HEK293 (cell line): Measurements from ENCODE around the gene EME2.

Experiments
- CTCF ChIA-PET: fragments of 350-600 bp; formaldehyde crosslinking; extraction: SDS; loops from one replicate; lab custom pipeline; 2021; ENCODE audit warnings: antibody characterized with exemption; lab: Yijun Ruan, JAX
- POLR2A ChIA-PET: fragments of 300-600 bp; formaldehyde crosslinking; extraction: SDS; loops from one replicate; lab custom pipeline; 2020; ENCODE audit warnings: antibody characterized with exemption, inconsistent platforms; lab: Yijun Ruan, JAX
- H3K27ac ChIP-seq: fragments of 200-500 bp; sonication (Bioruptor generic); 2 replicates; pipeline ENCODE4 v1.5.1; 2014; ENCODE audit warnings: low read depth, low read length, control low read depth, inconsistent platforms; ENCODE audit errors: extremely low read depth
- H3K36me3 ChIP-seq, 2 experiments: fragments of 200-500 bp in 1 of 2; sonication (Bioruptor generic) in 1 of 2; 1 replicate in 1 of 2; 2 replicates in 1 of 2; pipeline ENCODE4 v1.5.1; 2014 to 2017; ENCODE audit warnings: inconsistent platforms in 2 of 2, low read length in 2 of 2; ENCODE audit not compliant: control insufficient read depth in 2 of 2, insufficient read depth in 1 of 2
- H3K4me1 ChIP-seq: fragments of 200-500 bp; sonication (Bioruptor generic); 2 replicates; pipeline ENCODE4 v1.5.1; 2014; ENCODE audit warnings: mild to moderate bottlenecking, low read length, inconsistent platforms; ENCODE audit not compliant: control insufficient read depth, insufficient read depth
- H3K4me3 ChIP-seq: 2 replicates; pipeline ENCODE4 v1.5.1; 2011; ENCODE audit warnings: low read depth, mild to moderate bottlenecking, control low read depth, low read length, moderate library complexity
- H3K9me3 ChIP-seq: fragments of 200-500 bp; sonication (Bioruptor generic); 2 replicates; pipeline ENCODE4 v1.5.1; 2014; ENCODE audit warnings: low read depth, low read length, inconsistent platforms; ENCODE audit not compliant: control insufficient read depth, insufficient read depth
- KLF17 ChIP-seq: fragments of 450-650 bp; formaldehyde crosslinking; IDR thresholded peaks from 2 replicates; pipeline ENCODE4 v1.5.1; 2016; ENCODE audit warnings: missing biosample characterization, missing genetic modification characterization
- PRDM4 ChIP-seq: fragments of 450-650 bp; formaldehyde crosslinking; IDR thresholded peaks from 2 replicates; pipeline ENCODE4 v1.5.1; 2017; ENCODE audit warnings: missing biosample characterization, missing genetic modification characterization
- ZBTB11 ChIP-seq: fragments of 450-650 bp; formaldehyde crosslinking; conservative IDR thresholded peaks from 2 replicates; pipeline ENCODE4 v1.5.1; 2016; ENCODE audit warnings: low read depth, missing biosample characterization, missing genetic modification characterization
- ZBTB21 ChIP-seq: fragments of 450-650 bp; formaldehyde crosslinking; IDR thresholded peaks from 2 replicates; pipeline ENCODE4 v1.5.1; 2017; ENCODE audit warnings: missing biosample characterization, missing genetic modification characterization
- ZBTB8A ChIP-seq: fragments of 450-650 bp; formaldehyde crosslinking; IDR thresholded peaks from 2 replicates; pipeline ENCODE4 v1.5.1; 2016; ENCODE audit warnings: missing biosample characterization, missing genetic modification characterization
- ZFP37 ChIP-seq: fragments of 450-650 bp; formaldehyde crosslinking; IDR thresholded peaks from 2 replicates; pipeline ENCODE4 v1.5.1; 2016; ENCODE audit warnings: missing biosample characterization, missing genetic modification characterization
- ZNF114 ChIP-seq: fragments of 450-650 bp; formaldehyde crosslinking; IDR thresholded peaks from 2 replicates; pipeline ENCODE4 v1.5.0; 2017; ENCODE audit warnings: missing biosample characterization, missing genetic modification characterization
- ZNF133 ChIP-seq: fragments of 450-650 bp; formaldehyde crosslinking; IDR thresholded peaks from 2 replicates; pipeline ENCODE4 v1.5.1; 2016; ENCODE audit warnings: missing biosample characterization, missing genetic modification characterization
- ZNF157 ChIP-seq: fragments of 450-650 bp; formaldehyde crosslinking; IDR thresholded peaks from 2 replicates; pipeline ENCODE4 v1.5.1; 2016; ENCODE audit warnings: missing biosample characterization, missing genetic modification characterization
- ZNF184 ChIP-seq: fragments of 450-650 bp; IDR thresholded peaks from 2 replicates; pipeline ENCODE4 v1.5.1; 2018; ENCODE audit warnings: missing biosample characterization, mild to moderate bottlenecking, missing genetic modification characterization
- ZNF423 ChIP-seq: fragments of 450-650 bp; formaldehyde crosslinking; IDR thresholded peaks from 2 replicates; pipeline ENCODE4 v1.5.1; 2016; ENCODE audit warnings: missing biosample characterization, missing genetic modification characterization
- ZNF433 ChIP-seq: fragments of 450-650 bp; formaldehyde crosslinking; IDR thresholded peaks from 2 replicates; pipeline ENCODE4 v1.5.1; 2016; ENCODE audit warnings: missing biosample characterization, missing genetic modification characterization, low read depth
- ZNF513 ChIP-seq: fragments of 450-650 bp; IDR thresholded peaks from 2 replicates; pipeline ENCODE4 v1.5.1; 2018; ENCODE audit warnings: missing biosample characterization, missing genetic modification characterization
- ZNF560 ChIP-seq: fragments of 450-650 bp; formaldehyde crosslinking; IDR thresholded peaks from 2 replicates; pipeline ENCODE4 v1.5.1; 2017; ENCODE audit warnings: missing biosample characterization, missing genetic modification characterization, borderline replicate concordance
- ZNF610 ChIP-seq: fragments of 450-650 bp; formaldehyde crosslinking; IDR thresholded peaks from 2 replicates; pipeline ENCODE4 v1.5.1; 2016; ENCODE audit warnings: missing biosample characterization, missing genetic modification characterization, borderline replicate concordance
- ZNF629 ChIP-seq: fragments of 450-650 bp; formaldehyde crosslinking; IDR thresholded peaks from 2 replicates; pipeline ENCODE4 v1.5.1; 2017; ENCODE audit warnings: missing biosample characterization, missing genetic modification characterization
- ZNF639 ChIP-seq: fragments of 450-650 bp; formaldehyde crosslinking; IDR thresholded peaks from 2 replicates; pipeline ENCODE4 v1.5.1; 2016; ENCODE audit warnings: missing biosample characterization, missing genetic modification characterization
- ZNF660 ChIP-seq: fragments of 450-650 bp; IDR thresholded peaks from 2 replicates; pipeline ENCODE4 v1.5.1; 2018; ENCODE audit warnings: missing biosample characterization, mild to moderate bottlenecking, missing genetic modification characterization
- ZNF777 ChIP-seq: fragments of 450-650 bp; formaldehyde crosslinking; IDR thresholded peaks from 2 replicates; pipeline ENCODE4 v1.5.1; 2017; ENCODE audit warnings: missing biosample characterization, missing genetic modification characterization, borderline replicate concordance
- ZNF843 ChIP-seq: fragments of 450-650 bp; formaldehyde crosslinking; IDR thresholded peaks from 2 replicates; pipeline ENCODE4 v1.5.1; 2016; ENCODE audit warnings: missing biosample characterization, missing genetic modification characterization

The EME2 gene

GRCh38 chr16:1746693-1747195, 25.9 kb upstream of the EME2 start:
- TF ChIP-seq ZBTB21 (tag by site-specific recombination) (no peak), ZNF513 (no peak)
- no peak overlapping the region for H3K4me3 ChIP-seq
- H3K27ac ChIP-seq, result no peak overlapping the region
- ChIA-PET CTCF (no interaction called here), POLR2A (no interaction called here)
- H3K4me1 ChIP-seq, result no peaks in the 10 kb centered on the region
- no peaks in the 10 kb centered on the region for H3K9me3 ChIP-seq
- H3K36me3 ChIP-seq, result peaks cover 5 to 81% of the 10 kb centered on the region in 2 experiments; a peak in 2 of 3 replicates

GRCh38 chr16:1747934-1748333, 24.7 kb upstream of the EME2 start:
- Histone ChIP-seq H3K4me3 (no peak overlapping the region), H3K36me3 (peaks cover 10 to 81% of the 10 kb centered on the region in 2 experiments; a peak in 2 of 3 replicates), H3K27ac (no peak overlapping the region), H3K9me3 (no peaks in the 10 kb centered on the region), H3K4me1 (no peaks in the 10 kb centered on the region)
- ChIA-PET CTCF (interaction anchor here (1.1 kb wide), 1 partner anchor 21 kb away, joined by 3 read pairs; no protein-coding TSS in a partner anchor), POLR2A (no interaction called here)
- TF ChIP-seq ZNF610, result no peak
- no peak for TF ChIP-seq ZNF423 (tag by site-specific recombination)
- TF ChIP-seq ZBTB11 (tag by site-specific recombination), result no peak
- no peak for TF ChIP-seq ZNF843 (tag by site-specific recombination)
- no peak for TF ChIP-seq ZNF157
- no peak for TF ChIP-seq ZFP37 (tag by site-specific recombination)
- TF ChIP-seq ZNF777 (tag by site-specific recombination), result no peak
- no peak for TF ChIP-seq ZNF639 (tag by site-specific recombination)

GRCh38 chr16:1749152-1750117, 23.2 kb upstream of the EME2 start:
- POLR2A ChIA-PET, result interaction anchor here (0.7 kb wide), 1 partner anchor 70 kb away, joined by 4 read pairs; no protein-coding TSS in a partner anchor
- peaks cover 14 to 72% of the 10 kb centered on the region in 2 experiments; a peak in 2 of 3 replicates for H3K36me3 ChIP-seq
- no peak overlapping the region for H3K4me3 ChIP-seq
- no peaks in the 10 kb centered on the region for H3K4me1 ChIP-seq
- no peak overlapping the region for H3K27ac ChIP-seq
- CTCF ChIA-PET, result interaction anchor here (1.1 kb wide), 1 partner anchor 23 kb away, joined by 3 read pairs; no protein-coding TSS in a partner anchor
- no peaks in the 10 kb centered on the region for H3K9me3 ChIP-seq
- TF ChIP-seq ZNF660, result no peak
- no peak for TF ChIP-seq PRDM4 (tag by site-specific recombination)
- TF ChIP-seq ZBTB8A (tag by site-specific recombination), result no peak
- no peak for TF ChIP-seq ZNF560 (tag by site-specific recombination)
- no peak for TF ChIP-seq KLF17 (tag by site-specific recombination)
- TF ChIP-seq ZNF629 (tag by site-specific recombination), result no peak
- no peak for TF ChIP-seq ZNF184
- TF ChIP-seq ZNF114 (tag by site-specific recombination), result no peak
- TF ChIP-seq ZNF133 (tag by site-specific recombination), result no peak
- TF ChIP-seq ZNF433 (tag by site-specific recombination), result no peak
